ENCODE measurements around the gene ERCC6L.
"Not testable (repeated sequence)": the region's sequence is repeated elsewhere in the genome, so short reads cannot be mapped to it uniquely, and the experiment has no call there.

The ERCC6L gene

DNA sequence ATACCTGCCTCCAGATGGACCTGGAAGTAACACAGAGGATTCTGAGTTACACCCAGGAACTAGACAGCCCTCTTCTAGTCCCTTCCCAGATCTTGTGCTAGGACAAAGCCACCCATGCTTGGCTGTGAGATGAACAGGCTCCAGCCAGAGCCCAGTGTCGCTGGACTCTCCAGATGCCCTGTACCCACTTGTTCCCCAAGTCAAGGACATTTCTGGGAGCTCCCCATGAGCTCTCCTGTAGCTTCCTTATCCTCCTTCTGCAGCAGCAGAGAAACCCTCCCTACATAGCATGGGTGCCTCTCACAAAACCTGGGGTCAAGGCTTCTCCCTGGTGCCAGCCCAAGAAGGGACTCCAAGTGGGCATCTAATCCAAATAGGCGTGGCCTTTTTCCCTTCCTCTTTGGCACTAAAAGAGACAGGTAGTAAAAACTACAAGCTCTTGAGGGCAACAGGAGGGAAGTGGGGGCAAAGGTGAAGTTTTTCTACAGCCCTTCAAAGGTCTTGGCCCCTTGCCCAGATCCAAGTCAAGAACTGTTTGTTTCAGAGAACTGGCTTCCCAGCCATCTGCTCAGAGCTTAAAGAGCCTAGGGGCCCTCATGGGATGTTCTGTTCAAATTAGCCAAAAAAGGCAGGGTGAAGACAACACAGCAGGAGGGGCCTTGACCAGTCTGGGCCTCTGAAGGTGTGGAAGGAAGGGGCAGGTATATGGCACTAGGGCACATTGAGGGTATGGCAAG is 8.5 kb upstream of the ERCC6L start:
- DNase-seq (ENCODE audit: low spot score) = no peak
- no peak for FAIRE-seq

DNA sequence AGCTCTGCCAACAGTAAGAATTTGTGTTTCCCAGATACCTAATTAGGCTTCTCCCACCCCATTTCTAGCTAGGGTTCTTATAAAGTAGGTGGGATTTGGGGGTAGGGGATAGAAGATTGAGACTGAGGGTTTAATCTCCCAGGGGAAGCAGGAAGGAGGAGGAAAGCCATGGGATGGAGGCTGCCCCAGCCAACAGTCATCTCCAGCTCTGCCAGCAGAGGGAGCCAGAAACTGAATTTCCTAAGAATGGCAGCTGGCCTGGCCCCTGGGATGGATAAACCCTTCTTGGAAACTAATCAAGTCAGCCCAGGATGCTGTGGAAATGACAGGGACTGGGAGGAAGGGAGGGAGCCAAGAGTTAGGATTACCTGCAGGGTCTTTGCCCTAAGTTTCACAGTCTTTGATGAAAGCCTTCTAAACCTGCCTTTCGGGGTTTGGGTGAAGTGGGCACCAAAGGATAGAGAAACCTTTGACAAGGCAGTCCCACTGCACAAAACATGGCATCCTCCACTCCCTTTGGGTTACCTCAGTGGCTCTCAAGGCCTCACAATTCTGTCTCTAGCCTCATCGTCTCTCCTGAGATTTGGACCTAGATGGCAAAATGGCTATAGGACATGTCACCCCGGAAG is 6.7 kb upstream of the ERCC6L start:
- peak; percentile 19 for DNase-seq (ENCODE audit: low spot score)
- no peak for FAIRE-seq

DNA sequence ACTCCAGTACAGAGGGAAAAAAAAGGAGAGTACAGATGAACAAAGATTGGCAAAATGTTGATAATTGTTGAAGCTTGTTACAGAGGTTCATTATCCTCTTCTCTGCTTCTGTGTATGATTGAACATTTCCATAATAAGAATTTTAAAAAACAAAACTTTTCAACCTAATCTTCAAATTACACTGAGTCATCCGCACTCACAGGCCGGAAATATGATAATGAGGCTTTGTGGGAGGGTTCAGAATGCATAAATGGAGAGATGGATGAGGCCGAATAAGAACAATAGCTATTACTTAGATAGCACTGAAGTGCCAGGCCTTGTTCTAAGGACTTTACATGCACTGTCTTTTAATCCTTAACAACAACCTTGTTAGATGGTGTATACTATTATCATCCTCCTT is 4.6 kb upstream of the ERCC6L start:
- no peak for DNase-seq (ENCODE audit: low spot score)
- no peak for FAIRE-seq

DNA sequence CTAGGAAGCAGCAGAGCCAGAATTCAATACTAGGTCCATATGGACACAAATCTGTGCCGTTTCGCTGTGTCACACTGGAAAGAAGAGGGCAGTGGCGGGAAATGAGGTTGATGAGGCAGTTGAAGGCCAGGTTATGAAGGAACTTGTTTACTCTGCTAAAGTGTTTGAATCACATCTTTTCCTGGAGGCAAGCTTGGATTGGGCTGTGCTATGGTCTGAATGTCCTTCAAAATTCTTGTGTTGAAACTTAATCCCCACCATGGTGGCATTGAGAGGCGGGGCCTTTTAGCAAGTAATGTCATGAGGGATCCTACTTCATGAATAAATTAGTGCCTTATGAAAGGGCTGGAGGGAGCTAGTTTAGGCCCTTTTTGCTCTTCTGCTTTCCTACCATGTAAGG is 2.1 kb upstream of the ERCC6L start:
- FAIRE-seq (no peak), DNase-seq (ENCODE audit: low spot score) (no peak)

DNA sequence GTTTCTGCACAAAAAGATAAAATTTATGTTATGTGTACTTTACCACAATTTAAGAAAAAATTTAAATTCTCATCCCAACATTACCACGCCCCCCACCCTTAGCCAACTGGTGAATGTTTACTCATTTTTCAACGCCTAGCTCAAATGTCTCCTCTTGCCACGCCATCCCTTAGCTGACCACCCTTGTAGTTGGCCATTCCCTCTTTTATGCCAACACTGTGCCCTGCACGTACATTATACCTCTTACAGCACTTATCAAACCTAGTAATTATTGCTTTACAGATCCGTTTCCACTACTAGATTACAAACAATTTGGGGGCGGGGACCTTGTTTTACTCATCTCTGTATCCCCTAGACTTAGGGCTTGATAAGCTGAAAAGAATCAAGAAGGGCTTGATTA is 644 bp downstream of the ERCC6L start:
- no peak for FAIRE-seq
- no peak for DNase-seq (ENCODE audit: low spot score)

DNA sequence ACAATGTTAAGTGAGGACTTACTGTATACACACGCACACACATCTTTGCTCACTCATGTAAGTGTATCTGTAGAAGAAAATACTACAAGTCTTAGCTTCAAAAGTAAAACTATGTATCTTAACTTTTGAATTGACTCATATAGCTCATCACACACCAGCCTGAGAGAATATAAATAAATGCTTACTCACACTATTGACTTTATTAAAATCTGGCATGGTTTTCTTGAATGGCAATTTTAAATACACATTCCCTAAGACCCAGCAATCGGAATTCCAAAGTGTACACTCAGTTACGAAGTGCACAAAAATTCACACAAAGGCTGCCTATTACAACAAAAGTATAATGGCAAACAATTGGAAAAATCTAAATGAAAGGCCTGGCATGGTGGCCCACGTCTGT is 2.0 kb downstream of the ERCC6L start:
- no peak for DNase-seq (ENCODE audit: low spot score)

DNA sequence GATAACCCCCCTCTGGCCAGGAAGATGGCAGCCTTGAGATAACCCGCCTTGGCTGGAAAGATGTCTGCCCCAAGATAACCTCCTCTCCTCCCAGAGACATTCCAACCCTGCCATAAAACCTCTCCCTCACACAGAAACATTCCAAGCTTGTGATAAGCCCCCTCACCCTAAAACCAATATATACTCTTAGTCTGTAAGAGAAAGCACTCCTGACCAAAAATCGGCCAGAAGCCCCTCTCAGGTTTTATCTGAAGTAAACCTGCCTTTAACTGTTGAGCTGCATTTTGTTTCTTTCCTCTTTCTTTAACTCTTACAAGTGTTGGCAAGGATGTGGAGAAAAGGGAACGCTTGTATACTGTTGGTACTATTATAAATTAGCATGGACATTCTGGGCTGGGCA is 8.5 kb downstream of the ERCC6L start:
- no peak for DNase-seq (ENCODE audit: low spot score)
- no peak for FAIRE-seq

More for the DNA sequence above, 2.0 kb downstream of the ERCC6L start:
- FAIRE-seq = no peak

DNA sequence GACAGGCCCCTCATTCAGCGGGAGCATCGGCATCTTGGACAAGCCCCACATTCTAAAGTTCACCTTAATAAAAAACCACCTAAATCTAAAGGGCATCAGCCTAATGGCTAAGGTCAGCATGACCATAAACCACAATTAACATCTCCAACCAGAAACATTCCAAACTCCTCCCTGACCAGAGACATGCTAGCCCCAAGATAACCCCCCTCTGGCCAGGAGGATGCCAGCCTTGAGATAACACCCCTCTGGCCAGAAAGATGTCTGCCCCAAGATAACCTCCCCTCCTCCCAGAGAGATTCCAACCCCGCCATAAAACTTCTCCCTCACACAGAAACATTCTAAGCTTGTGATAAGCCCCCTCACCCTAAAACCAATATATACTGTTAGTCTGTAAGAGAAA is 18.5 kb downstream of the ERCC6L start:
- not testable (repeated sequence) for DNase-seq (ENCODE audit: low spot score); FAIRE-seq

DNA sequence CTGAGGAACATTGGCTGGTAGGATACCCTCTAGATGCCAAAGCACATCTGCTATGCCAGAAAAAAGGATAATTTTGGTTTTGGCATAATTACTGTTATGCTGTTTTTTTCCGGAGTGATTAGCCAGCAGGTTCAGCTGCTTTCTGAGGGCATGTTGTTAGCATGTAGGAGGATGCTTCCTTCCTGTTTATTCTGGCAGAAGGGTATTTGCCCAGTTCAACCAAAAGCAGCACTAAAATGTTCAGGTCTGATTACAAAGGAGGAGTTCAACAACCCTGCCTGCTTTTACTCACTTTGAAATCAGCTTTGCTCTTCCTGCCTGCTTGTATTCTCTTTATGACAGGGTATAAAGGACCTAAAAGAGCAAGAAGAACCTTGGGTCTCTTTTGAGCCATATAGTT is 21.9 kb downstream of the ERCC6L start:
- FAIRE-seq (no peak), DNase-seq (ENCODE audit: low spot score) (no peak)

DNA sequence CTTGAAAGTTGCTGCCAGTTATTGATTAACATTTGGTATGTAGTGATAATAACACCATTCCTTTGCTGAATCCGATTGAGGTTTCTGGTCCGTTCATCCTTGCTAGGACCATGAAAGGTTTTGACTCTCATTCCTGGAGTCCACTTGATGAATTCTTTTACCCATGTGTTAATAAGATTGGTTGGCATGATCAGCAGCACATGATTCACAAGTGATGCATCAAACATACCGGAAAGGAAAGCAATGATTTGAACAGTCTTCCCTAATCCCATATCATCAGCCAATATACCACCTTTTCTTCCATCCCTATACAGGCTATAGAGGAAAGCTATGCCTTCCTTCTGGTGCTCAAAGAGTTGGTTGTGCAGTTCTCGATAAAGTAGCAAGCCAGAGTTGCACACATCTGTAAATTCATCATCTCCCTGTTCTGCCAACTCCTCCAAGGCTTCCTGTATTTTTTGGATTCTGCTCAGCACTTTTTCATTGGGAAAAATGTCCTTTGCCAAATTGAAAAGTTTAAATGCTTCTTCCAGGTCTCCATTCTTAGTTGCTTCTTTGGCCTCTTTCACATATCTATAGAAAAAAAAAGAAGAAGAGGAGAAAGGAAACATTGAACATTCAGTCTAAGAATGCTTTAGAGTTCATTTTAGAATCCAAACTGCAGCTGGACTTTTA is 30.6 kb downstream of the ERCC6L start:
- no peak for FAIRE-seq
- no peak for DNase-seq (ENCODE audit: low spot score)

DNA sequence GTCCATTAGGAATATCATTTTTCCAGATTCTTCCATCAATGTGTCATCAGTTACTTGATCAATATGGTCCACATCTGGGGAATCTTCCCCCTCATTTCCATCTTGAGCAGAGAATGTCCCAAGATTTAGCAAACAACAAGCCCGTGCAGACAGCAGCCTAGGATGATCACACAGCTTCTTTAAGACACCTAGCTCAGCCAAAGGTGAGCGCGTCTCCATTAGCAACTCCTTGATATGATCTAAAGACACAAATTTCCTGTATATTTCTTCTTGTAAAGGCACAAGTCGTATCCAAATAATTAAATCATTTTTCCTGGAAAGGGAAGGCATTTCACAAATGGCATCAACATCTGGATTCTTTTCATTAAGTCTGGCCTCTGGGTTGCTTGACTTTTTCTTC is 31.5 kb downstream of the ERCC6L start:
- FAIRE-seq (no peak), DNase-seq (ENCODE audit: low spot score) (no peak)

DNA sequence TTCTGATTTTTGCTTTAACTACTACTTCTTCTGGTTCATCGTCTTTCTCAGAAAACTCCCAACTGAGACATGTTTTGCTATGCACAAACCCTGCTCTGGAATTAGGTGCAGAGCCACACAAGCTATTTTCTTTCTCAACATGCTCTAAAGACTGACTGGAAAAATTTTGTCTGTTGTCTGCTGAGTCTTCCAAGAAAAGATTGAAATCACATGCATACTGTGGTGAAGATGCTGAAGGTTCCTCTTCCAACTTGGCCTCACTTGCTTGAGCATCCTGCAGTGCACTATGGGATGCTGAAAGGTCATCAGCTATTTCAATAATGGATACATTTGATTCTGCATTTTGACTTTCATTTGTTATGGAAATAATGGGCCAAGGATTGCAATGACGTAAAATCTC is 33.1 kb downstream of the ERCC6L start:
- no peak for DNase-seq (ENCODE audit: low spot score)
- no peak for FAIRE-seq

DNA sequence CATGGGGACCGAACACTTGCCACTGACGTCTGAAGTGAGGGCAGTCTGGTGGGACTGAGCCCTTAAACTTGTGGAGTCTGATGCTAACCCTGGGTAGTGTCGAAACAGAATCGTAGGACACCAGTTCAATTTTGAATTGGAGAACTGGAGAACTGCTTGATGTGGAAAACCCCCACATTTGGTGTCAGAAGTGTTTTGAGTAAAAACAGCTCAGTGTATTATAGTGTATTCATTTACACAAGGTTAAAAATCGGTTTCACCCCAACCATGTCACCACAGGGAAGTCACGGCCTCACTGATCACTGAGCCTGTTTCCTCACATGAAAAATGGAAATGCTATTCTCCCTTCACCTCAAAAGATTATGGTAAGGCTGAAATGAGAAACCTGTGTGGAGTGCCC is 35.4 kb downstream of the ERCC6L start:
- FAIRE-seq = no peak
- DNase-seq (ENCODE audit: low spot score) = no peak

DNA sequence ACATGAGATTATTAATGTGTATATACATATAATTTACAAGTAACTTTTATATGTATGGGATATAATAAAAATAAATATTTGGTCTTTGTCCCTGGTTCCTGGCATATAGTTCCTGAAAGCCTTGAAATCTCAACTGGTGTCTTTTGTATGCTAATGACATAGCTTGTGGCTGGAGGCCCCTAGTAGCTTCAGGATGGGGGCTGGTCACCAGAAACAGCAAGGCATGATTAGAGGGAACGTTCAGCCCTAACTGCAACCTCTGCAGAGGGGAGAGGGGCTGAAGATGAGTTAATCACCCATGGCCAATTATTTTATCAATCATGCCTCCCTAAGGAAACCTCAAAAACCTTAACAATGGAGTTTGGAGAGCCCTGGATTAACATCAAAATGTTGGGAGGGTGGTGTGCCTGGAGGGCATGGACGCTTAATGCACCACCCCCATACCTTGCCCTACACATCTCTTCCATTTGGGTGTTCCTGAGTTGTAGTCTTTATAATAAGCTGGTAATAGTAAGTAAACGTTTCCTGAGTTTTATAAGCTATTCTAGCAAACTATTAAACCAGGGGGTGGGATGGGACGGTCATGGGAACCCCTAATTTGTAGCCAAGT is 35.9 kb downstream of the ERCC6L start:
- DNase-seq (ENCODE audit: low spot score) (no peak), FAIRE-seq (no peak)

DNA sequence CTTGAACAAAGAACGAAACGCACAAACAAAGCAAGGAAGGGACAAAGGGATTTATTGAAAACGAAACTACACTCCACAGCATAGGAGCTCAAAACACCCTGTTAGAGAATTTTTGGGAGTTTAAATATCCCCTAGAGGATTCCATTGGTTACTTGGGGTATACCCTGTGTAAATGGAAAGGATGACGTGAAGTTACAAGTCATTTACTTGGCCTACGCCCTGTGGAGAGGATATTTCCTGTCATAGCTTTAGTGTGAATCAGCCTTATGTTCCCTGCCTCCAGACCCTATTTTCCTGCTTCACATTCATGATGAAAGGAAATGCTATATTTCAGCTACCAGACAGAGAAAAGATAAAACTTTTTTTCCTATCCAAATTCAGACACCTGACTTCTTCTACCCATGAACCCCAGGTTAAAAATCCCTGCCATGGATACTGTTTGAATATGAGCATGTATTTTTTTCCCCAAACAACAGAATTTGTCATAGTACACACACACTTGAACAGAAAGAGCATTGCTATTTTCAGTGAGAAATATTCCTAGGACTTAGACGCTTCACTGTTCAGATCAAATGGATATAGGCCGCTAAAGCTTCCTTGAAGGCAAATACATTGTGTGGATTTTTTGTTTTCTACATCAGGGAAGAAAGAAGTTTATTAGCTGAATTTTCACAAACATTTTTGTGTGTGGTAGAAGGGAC is 36.8 kb downstream of the ERCC6L start:
- peak; percentile 33 for DNase-seq (ENCODE audit: low spot score)

DNA sequence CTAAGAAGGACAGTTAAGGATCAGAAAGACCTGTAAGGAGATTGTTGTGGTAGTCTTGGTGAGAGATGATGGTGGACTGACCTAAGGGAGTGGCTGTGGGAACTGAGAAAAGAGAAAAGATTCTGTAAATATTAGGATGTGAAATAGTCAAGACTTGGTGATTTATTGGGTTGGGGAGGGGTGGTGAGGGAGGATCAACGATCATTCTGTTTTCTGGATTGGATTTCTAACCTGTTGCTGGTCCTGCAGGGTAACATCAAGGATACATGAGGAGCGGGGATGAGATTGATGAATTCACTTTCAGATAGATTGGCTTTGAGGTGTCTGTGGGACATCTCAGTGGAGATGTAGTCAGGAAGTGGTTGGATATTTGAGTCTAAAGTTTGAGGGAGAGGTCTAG is 55.9 kb downstream of the ERCC6L start:
- DNase-seq (ENCODE audit: low spot score) (no peak), FAIRE-seq (no peak)

More for the DNA sequence above, 36.8 kb downstream of the ERCC6L start:
- FAIRE-seq = peak; percentile 46

DNA sequence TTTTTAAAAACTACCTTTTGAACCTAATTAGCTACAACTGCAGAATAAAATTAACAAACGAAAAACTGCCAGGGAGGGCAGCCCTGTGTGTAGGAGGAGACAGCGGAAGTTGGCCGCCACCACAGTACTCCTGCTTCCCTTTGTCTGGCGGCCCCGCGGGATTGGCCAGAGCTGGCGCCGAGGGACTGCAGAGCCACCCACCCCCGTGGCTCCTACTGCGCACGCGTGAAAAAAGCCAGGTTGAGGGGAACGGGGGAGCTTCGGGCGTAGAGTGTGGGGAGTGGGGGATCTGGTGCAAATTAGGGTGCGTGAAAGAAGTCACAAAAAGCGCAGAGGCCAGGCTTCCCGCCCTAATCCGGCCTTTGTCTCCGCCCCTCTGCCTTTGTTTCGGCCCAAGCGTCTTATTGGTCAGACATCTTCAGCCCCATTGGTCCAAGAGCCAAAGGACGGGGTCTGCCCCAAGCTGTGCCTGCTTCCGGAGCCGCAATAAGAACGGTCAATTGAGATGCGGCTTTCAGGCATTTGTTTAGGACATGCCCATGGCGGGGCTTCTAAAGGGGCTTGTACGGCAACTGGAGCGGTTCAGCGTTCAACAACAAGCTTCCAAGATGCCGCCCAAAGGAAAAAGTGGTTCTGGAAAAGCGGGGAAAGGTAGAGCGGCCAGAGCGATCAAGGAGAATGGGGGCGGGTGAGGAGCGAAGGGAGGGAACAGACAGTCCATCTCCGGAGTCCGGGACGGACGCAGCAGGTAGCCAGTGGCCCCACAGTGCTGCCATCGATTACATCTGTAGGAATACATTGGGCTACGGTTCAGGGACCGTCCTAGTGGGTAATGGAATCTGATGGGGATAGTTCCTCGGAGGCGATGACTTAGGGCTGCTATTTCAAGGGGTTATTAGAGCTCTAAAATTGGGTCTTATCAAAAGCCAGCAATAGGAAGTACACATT is 57.4 kb downstream of the ERCC6L start, which contains the start of gene PIN4:
TSS of gene PIN4 (plus strand) at position 580 of the 948 bp plus-strand sequence. CDS start at position 609, 29 bp downstream.
- FAIRE-seq = peak; percentile 88

DNA sequence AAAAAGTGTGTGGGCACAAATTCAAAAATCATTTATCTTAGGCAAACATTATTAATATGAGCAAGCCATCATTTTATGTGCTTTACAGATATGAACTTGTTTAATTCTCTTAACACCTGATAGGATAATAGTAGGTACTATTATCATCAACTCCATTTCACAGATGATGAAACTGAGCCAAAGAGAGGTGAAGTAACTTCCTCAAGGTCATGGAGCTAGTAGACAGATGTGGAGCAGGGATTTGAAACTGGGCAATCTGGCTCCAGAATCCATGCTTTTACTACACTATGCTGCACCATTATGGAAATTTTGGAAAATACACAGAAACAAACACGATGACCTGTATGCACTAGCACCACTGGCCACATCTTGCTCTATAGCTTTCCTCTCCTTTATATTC is 58.3 kb downstream of the ERCC6L start:
- FAIRE-seq (no peak), DNase-seq (ENCODE audit: low spot score) (no peak)

More for the DNA sequence above, 57.4 kb downstream of the ERCC6L start, which contains the start of gene PIN4:
- DNase-seq (ENCODE audit: low spot score) = peak; percentile 91

DNA sequence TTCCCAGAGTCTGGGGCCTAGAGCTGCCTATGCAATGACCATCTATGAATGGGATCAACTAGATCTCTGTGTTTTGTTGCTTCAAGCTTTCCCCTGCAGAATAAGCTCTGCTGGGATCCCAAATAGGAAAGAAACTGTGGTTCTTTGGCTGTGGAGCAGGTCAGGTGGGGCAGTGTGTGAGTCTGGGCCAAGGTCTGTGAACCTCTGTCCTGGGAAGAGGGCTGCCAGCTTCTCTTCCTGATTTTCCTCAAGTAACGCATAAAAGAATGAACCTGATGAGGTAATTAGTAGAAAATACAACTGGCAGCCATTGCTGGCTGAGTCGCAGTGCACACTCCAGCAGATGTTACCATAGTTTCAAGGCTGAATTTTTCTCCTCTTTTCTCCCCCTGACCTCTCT is 61.8 kb downstream of the ERCC6L start:
- DNase-seq (ENCODE audit: low spot score) (no peak), FAIRE-seq (no peak)

DNA sequence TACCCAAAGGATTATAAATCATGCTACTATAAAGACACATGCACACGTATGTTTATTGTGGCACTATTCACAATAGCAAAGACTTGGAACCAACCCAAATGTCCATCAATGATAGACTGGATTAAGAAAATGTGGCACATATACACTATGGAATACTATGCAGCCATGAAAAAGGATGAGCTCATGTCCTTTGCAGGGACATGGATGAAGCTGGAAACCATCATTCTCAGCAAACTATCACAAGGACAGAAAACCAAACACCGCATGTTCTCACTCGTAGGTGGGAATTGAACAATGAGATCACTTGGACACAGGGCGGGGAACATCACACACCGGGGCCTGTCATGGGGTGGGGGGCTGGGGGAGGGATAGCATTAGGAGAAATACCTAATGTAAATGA is 62.5 kb downstream of the ERCC6L start:
- not testable (repeated sequence) for FAIRE-seq; DNase-seq (ENCODE audit: low spot score)
